ENCODE measurements around the gene IER3IP1. TPM values are rescaled to one million over a fixed set of nuclear protein-coding genes. Genes with fewer than 3 reads are reported as not detected.

Gene IER3IP1
- total and polyA plus RNA-seq, 4 donors = 9.8 to 19.5 (median 10.8) TPM

DNA sequence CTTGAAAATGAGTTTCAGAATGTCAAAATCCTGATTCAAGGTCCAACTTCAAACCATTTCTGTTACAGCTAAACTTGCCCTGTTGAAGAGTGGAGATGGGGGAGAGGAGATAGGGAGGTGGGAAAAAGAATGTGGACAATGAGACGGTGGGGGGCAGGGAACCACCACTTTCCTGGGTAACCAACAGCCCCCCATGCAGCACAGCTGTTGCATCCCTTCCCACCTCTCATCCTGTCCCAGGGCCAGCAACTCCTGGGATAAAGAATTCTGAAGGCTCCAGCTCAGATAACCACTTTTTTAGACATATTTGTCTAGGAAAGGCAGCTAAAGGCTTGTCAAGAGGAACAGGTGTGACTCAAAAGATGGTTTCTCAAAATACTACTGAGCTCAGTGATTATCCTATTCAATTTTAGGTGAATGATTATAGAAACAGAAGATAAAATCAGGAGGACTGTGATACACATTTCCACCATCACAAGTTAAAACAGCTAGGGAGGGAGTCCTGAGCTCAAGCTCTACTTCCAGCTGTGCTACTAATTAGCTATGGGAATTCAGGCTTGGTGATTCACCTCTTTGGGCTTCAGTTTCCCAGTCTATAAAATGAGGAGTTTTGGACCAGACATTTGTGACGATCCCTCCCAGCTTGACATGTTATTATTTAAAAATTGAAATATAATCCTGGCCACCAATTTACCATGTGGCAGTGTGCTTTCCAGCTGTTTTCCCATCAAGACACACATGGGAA, 62.2 kb downstream of the IER3IP1 start:
- no peak overlapping the region for H3K4me3 ChIP-seq (ENCODE audit: low read length in 2 of 2)
- H3K9me3 ChIP-seq (ENCODE audit: control insufficient read depth, low read length) = no peaks in the 10 kb centered on the region
- ATAC-seq (ENCODE audit: low FRiP score) (no peak), DNase-seq (no peak)
- no peaks in the 10 kb centered on the region for H3K27me3 ChIP-seq (ENCODE audit: control insufficient read depth in 1 of 2, insufficient read depth in 2 of 2, low read length in 1 of 2)
- WGBS, 2 donors = 93 to 95% methylated on average over 2 of the region's 2 CpGs
- H3K4me1 ChIP-seq (ENCODE audit: control insufficient read depth in 1 of 2, insufficient read depth in 2 of 2, low read length in 2 of 2) = no peaks in the 10 kb centered on the region
- intact Hi-C loops (cut with DNase I) = no loop called here
- H3K27ac ChIP-seq (ENCODE audit: low read depth in 1 of 2, low read length in 2 of 2) = no peak overlapping the region
- peaks cover 3 to 11% of the 10 kb centered on the region in 2 donors for H3K36me3 ChIP-seq (ENCODE audit: control insufficient read depth in 1 of 2, insufficient read depth in 2 of 2, low read length in 1 of 2)

DNA sequence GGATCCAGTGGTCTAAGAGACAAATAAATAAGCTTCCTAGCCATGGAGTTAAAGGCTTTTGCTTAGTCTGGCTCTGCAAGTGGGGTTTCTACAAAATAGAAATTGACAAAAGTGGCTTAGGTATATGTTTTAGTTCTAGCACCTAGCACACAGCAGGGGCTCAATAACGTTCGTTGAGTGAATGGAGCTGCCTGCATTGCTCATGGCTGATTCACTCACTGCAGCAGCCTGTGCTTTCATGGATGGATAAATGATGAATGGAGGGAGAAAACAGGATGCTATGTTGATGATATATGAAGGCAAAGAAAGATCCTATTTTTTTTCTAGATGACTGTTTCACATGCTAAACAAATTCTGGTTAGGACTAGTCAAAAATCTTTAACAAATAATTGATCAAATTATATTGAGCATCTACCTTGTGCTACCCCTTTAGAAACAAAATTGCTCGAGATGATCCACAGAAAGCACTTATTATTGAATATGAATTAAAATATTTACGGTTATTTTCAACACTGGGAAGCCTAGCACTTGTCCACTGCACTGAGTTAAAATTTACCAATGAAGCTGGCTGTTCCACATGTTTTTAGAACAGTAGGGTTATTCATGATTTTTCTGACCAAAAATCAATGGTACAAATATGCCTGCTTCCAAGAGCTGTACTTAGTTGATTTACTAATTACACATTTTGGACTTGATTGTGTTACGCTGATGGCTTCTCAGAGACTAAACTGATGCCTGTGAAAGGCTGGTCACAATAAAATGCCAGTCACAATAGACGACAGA, 65.5 kb downstream of the IER3IP1 start:
- WGBS, 2 donors = 79 to 87% methylated on average over 6 of the region's 6 CpGs
- no peak overlapping the region for H3K27ac ChIP-seq (ENCODE audit: low read depth in 1 of 2, low read length in 2 of 2)
- no peaks in the 10 kb centered on the region for H3K9me3 ChIP-seq (ENCODE audit: control insufficient read depth, low read length)
- ATAC-seq (ENCODE audit: low FRiP score) = no peak
- no peaks in the 10 kb centered on the region for H3K27me3 ChIP-seq (ENCODE audit: control insufficient read depth in 1 of 2, insufficient read depth in 2 of 2, low read length in 1 of 2)
- H3K36me3 ChIP-seq (ENCODE audit: control insufficient read depth in 1 of 2, insufficient read depth in 2 of 2, low read length in 1 of 2) = peaks cover 10 to 14% of the 10 kb centered on the region in 2 donors
- DNase-seq = no peak
- H3K4me3 ChIP-seq (ENCODE audit: low read length in 2 of 2) = no peak overlapping the region
- H3K4me1 ChIP-seq (ENCODE audit: control insufficient read depth in 1 of 2, insufficient read depth in 2 of 2, low read length in 2 of 2) = no peaks in the 10 kb centered on the region
- intact Hi-C loops (cut with DNase I) = no loop called here

DNA sequence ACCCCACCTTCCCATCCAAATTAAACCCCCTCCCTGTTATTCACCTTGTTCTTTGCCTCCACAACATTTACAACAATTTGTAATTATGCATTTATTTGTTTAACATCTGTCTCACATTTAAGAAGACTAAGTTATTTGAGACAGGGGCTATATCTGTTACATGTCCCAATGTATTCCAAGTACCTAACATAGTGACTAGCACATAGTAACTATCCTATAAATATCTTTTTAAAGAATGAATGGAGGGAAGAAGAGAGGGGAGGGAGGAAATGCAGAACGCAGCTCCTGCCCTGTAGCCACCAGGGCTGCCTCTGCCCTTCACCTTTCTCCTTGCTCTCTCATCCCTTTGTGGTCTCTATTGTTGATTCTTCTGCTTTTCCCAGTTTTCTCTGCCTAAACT, 66.4 kb downstream of the IER3IP1 start:
- no peak overlapping the region for H3K4me3 ChIP-seq (ENCODE audit: low read length in 2 of 2)
- no peak overlapping the region for H3K27ac ChIP-seq (ENCODE audit: low read depth in 1 of 2, low read length in 2 of 2)
- no peaks in the 10 kb centered on the region for H3K27me3 ChIP-seq (ENCODE audit: control insufficient read depth in 1 of 2, insufficient read depth in 2 of 2, low read length in 1 of 2)
- ATAC-seq (ENCODE audit: low FRiP score) (no peak), DNase-seq (no peak)
- no peaks in the 10 kb centered on the region for H3K4me1 ChIP-seq (ENCODE audit: control insufficient read depth in 1 of 2, insufficient read depth in 2 of 2, low read length in 2 of 2)
- H3K36me3 ChIP-seq (ENCODE audit: control insufficient read depth in 1 of 2, insufficient read depth in 2 of 2, low read length in 1 of 2) = peaks cover 10 to 13% of the 10 kb centered on the region in 2 donors
- no peaks in the 10 kb centered on the region for H3K9me3 ChIP-seq (ENCODE audit: control insufficient read depth, low read length)
- intact Hi-C loops (cut with DNase I) = no loop called here
- WGBS, 2 donors = 68 to 82% methylated on average over 1 of the region's 1 CpG

DNA sequence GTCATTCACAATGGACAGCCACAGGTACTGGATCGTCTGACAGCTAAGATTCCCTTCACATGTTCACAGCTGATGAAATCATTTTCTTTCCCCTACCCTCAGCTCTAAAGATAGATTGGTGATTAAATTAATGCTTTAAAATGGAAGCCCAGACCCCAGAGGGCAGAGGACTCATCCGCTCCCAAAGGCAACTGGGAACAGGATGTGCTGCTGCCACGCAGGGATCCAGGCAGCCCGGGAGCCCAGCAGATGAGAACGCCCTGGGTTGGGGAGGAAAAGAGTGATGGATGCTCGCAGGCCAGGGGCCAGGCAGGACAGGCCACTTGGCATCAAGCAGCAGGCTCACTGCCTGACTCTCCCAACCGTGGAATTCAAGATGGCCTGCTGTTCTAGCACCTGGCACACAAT, 67.2 kb downstream of the IER3IP1 start:
- no peak for DNase-seq
- no peaks in the 10 kb centered on the region for H3K9me3 ChIP-seq (ENCODE audit: control insufficient read depth, low read length)
- H3K4me1 ChIP-seq (ENCODE audit: control insufficient read depth in 1 of 2, insufficient read depth in 2 of 2, low read length in 2 of 2) = no peaks in the 10 kb centered on the region
- H3K27ac ChIP-seq (ENCODE audit: low read depth in 1 of 2, low read length in 2 of 2) = no peak overlapping the region
- no peak overlapping the region for H3K4me3 ChIP-seq (ENCODE audit: low read length in 2 of 2)
- intact Hi-C loops (cut with DNase I) = no loop called here
- WGBS, 2 donors = 80 to 83% methylated on average over 7 of the region's 7 CpGs
- ATAC-seq (ENCODE audit: low FRiP score) = no peak
- peaks cover 13 to 15% of the 10 kb centered on the region in 2 donors for H3K36me3 ChIP-seq (ENCODE audit: control insufficient read depth in 1 of 2, insufficient read depth in 2 of 2, low read length in 1 of 2)
- no peaks in the 10 kb centered on the region for H3K27me3 ChIP-seq (ENCODE audit: control insufficient read depth in 1 of 2, insufficient read depth in 2 of 2, low read length in 1 of 2)

DNA sequence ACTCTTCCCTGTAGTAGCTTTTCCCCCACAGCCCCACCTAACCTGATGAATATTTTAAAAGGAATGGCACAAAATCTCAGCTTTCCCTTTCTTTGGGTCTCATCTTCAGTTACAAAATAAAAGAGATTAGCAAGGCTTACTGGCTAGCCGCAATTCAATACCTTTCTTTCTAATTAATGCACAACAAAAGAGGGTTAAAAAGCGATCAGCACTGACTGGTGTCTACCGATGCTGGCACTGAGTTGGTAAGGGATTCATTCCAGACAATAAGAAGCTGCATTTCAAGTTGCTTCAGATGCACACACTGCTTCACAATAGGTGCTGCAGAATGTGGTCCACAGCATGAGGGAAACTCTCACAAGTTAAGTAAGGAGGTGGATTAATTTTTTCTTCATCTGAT, 67.8 kb downstream of the IER3IP1 start:
- Histone ChIP-seq H3K27me3 (ENCODE audit: control insufficient read depth in 1 of 2, insufficient read depth in 2 of 2, low read length in 1 of 2) (no peaks in the 10 kb centered on the region), H3K36me3 (ENCODE audit: control insufficient read depth in 1 of 2, insufficient read depth in 2 of 2, low read length in 1 of 2) (peaks cover 11 to 15% of the 10 kb centered on the region in 2 donors), H3K4me1 (ENCODE audit: control insufficient read depth in 1 of 2, insufficient read depth in 2 of 2, low read length in 2 of 2) (no peaks in the 10 kb centered on the region), H3K4me3 (ENCODE audit: low read length in 2 of 2) (no peak overlapping the region), H3K9me3 (ENCODE audit: control insufficient read depth, low read length) (no peaks in the 10 kb centered on the region), H3K27ac (ENCODE audit: low read depth in 1 of 2, low read length in 2 of 2) (no peak overlapping the region)
- intact Hi-C loops (cut with DNase I) = no loop called here
- WGBS, 2 donors = 76% methylated on average over 3 of the region's 3 CpGs
- no peak for ATAC-seq (ENCODE audit: low FRiP score)
- no peak for DNase-seq

Other genes with a start within 250 kb of the IER3IP1 start
- gene ELOA2, start 140.7 kb downstream of the IER3IP1 start, total RNA-seq = not detected
- not detected for gene ELOA2, start 140.7 kb downstream of the IER3IP1 start, polyA plus RNA-seq
- 10 to 100 TPM; 30.1 to 34.1 TPM for gene HDHD2, start 25.9 kb downstream of the IER3IP1 start, total RNA-seq
- gene HDHD2, start 25.9 kb downstream of the IER3IP1 start, polyA plus RNA-seq = 10 to 100 TPM; 19.2 to 26.2 TPM
- not detected for gene SKOR2, start 75.3 kb upstream of the IER3IP1 start, total RNA-seq
- gene SKOR2, start 75.3 kb upstream of the IER3IP1 start, polyA plus RNA-seq = not detected